ENCODE data around the gene MROH8. TPM values are rescaled to one million over a fixed set of nuclear protein-coding genes. Genes with fewer than 3 reads are reported as not detected.
"Not testable (repeated sequence)": the region's sequence is repeated elsewhere in the genome, so short reads cannot be mapped to it uniquely, and the experiment has no call there.

The MROH8 gene
- total RNA-seq, 1 donor from 2014 or later, result 3.6 TPM

GRCh38 chr20:37071481-37071911, 107.9 kb downstream of the MROH8 start:
- TF ChIP-seq CTCF (IDR thresholded peaks at IDR 0.05; ENCODE audit: borderline replicate concordance), result no peak
- H3K27me3 ChIP-seq (ENCODE audit: low read depth), result no peaks in the 10 kb centered on the region
- no peak overlapping the region for H3K4me3 ChIP-seq
- intact Hi-C loops (cut with micrococcal nuclease), result no loop called here
- peaks cover 5% of the 10 kb centered on the region for H3K4me1 ChIP-seq
- H3K36me3 ChIP-seq, result peaks cover 9% of the 10 kb centered on the region
- no peak for DNase-seq
- peaks cover 14% of the 10 kb centered on the region for H3K9me3 ChIP-seq (replicated peaks)
- H3K27ac ChIP-seq (replicated peaks), result no peak overlapping the region

GRCh38 chr20:37069563-37069962, 109.8 kb downstream of the MROH8 start:
- H3K27me3 ChIP-seq (ENCODE audit: low read depth); H3K4me3 ChIP-seq; H3K4me1 ChIP-seq; H3K27ac ChIP-seq (replicated peaks); DNase-seq; H3K9me3 ChIP-seq (replicated peaks); intact Hi-C loops (cut with micrococcal nuclease): not testable (repeated sequence)
- H3K36me3 ChIP-seq, result peaks cover 17% of the 10 kb centered on the region

GRCh38 chr20:37066168-37066567, 113.2 kb downstream of the MROH8 start:
- Histone ChIP-seq H3K27me3 (ENCODE audit: low read depth) (no peaks in the 10 kb centered on the region), H3K4me1 (no peaks in the 10 kb centered on the region), H3K4me3 (no peak overlapping the region), H3K9me3 (replicated peaks) (no peaks in the 10 kb centered on the region), H3K36me3 (peaks cover 40% of the 10 kb centered on the region), H3K27ac (replicated peaks) (no peak overlapping the region)
- intact Hi-C loops (cut with micrococcal nuclease), result no loop called here
- no peak for DNase-seq
- TF ChIP-seq CTCF (IDR thresholded peaks at IDR 0.05; ENCODE audit: borderline replicate concordance), result no peak

GRCh38 chr20:37055276-37055675, 124.1 kb downstream of the MROH8 start:
- no peak overlapping the region for H3K4me3 ChIP-seq
- H3K9me3 ChIP-seq (replicated peaks), result no peaks in the 10 kb centered on the region
- H3K36me3 ChIP-seq, result peaks cover 63% of the 10 kb centered on the region
- no peak overlapping the region for H3K27ac ChIP-seq (replicated peaks)
- DNase-seq, result no peak
- TF ChIP-seq CTCF (IDR thresholded peaks at IDR 0.05; ENCODE audit: borderline replicate concordance), result no peak
- H3K4me1 ChIP-seq, result no peaks in the 10 kb centered on the region
- no peaks in the 10 kb centered on the region for H3K27me3 ChIP-seq (ENCODE audit: low read depth)
- intact Hi-C loops (cut with micrococcal nuclease), result no loop called here

GRCh38 chr20:37053230-37053950, 126.0 kb downstream of the MROH8 start:
- intact Hi-C loops (cut with micrococcal nuclease), result no loop called here
- Histone ChIP-seq H3K27me3 (ENCODE audit: low read depth) (no peaks in the 10 kb centered on the region), H3K4me3 (no peak overlapping the region), H3K9me3 (replicated peaks) (no peaks in the 10 kb centered on the region), H3K27ac (replicated peaks) (no peak overlapping the region), H3K36me3 (peaks cover 53% of the 10 kb centered on the region), H3K4me1 (no peaks in the 10 kb centered on the region)
- TF ChIP-seq CTCF (IDR thresholded peaks at IDR 0.05; ENCODE audit: borderline replicate concordance), result no peak
- no peak for DNase-seq

Other genes starting within 250 kb of the MROH8 start
- gene SAMHD1, start 227.8 kb downstream of the MROH8 start, total RNA-seq, result 37.8 TPM
- 4.7 TPM for gene RBL1, start 83.6 kb downstream of the MROH8 start, total RNA-seq
- 81.4 TPM for gene RPN2, start 218 bp downstream of the MROH8 start, total RNA-seq
- gene GHRH, start 82.3 kb upstream of the MROH8 start, total RNA-seq, result 0.93 TPM
- gene MANBAL, start 110.1 kb upstream of the MROH8 start, total RNA-seq, result 19.2 TPM
- gene SRC, start 166.6 kb upstream of the MROH8 start, total RNA-seq, result 4.2 TPM